Suprapubic skin (tissue), 4 donors: Measurements from ENCODE around the gene MBD3L2B. TPM values are rescaled to one million over a fixed set of nuclear protein-coding genes. Genes with fewer than 3 reads are reported as not detected.

Source experiments
- DNase-seq, 2 donors: peaks; one replicate each; pipeline ENCODE4 v3.0.0-alpha.2; 2019; ENCODE audit warnings: low spot score in 2 of 2
- H3K27ac ChIP-seq: fragments of 200-600 bp; sonication (generic); one replicate; pipeline ENCODE4 v1.5.1; 2019
- H3K27me3 ChIP-seq: fragments of 200-600 bp; sonication (generic); one replicate; pipeline ENCODE4 v1.5.1; 2019
- H3K36me3 ChIP-seq: fragments of 200-600 bp; sonication (generic); one replicate; pipeline ENCODE4 v1.5.1; 2019
- H3K4me1 ChIP-seq: fragments of 200-600 bp; sonication (generic); one replicate; pipeline ENCODE4 v1.5.1; 2019
- H3K4me3 ChIP-seq: fragments of 200-600 bp; sonication (generic); one replicate; pipeline ENCODE4 v1.5.1; 2019; ENCODE audit warnings: mild to moderate bottlenecking
- H3K9me3 ChIP-seq: fragments of 200-600 bp; sonication (generic); one replicate; pipeline ENCODE4 v1.5.1; 2019
- EP300 ChIP-seq: sonication (generic); formaldehyde crosslinking; IDR thresholded peaks from one replicate; pipeline ENCODE4 v1.6.1; 2017; ENCODE audit warnings: antibody characterized with exemption
- POLR2A ChIP-seq, 2 donors: fragments of 450-650 bp; IDR thresholded peaks; one replicate each; pipeline ENCODE4 v1.6.1; 2017; ENCODE audit warnings: antibody characterized with exemption in 2 of 2, mild to moderate bottlenecking in 2 of 2, moderate library complexity in 2 of 2
- POLR2AphosphoS5 ChIP-seq, 3 donors: sonication (generic); formaldehyde crosslinking; IDR thresholded peaks; one replicate each; pipeline ENCODE4 v1.6.1; 2017; ENCODE audit warnings: antibody characterized with exemption in 3 of 3
- WGBS: methylation state at CpG from one replicate; pipeline ENCODE4 v1.1.5; 2018; 5-methylcytosine and 5-hydroxymethylcytosine counted together
- total RNA-seq, 4 donors: library from RNA; depleted of rRNA; stranded (reverse); fragments of >200 nt; gene quantifications; one replicate each; pipeline ENCODE4 v1.1.0, GENCODE V29; 2016
- TF ChIP-seq, protein P1 (sequence below), 2 donors: fragments of 200-600 bp in 1 of 2; fragments of 450-650 bp in 1 of 2; sonication (generic) in 1 of 2; IDR thresholded peaks; one replicate each; pipeline ENCODE4 v1.5.1; 2016 to 2019; ENCODE audit warnings: antibody characterized with exemption in 2 of 2, mild to moderate bottlenecking in 1 of 2, moderate library complexity in 1 of 2

Gene MBD3L2B
- total RNA-seq, 4 donors from 2014 or later = not detected

DNA sequence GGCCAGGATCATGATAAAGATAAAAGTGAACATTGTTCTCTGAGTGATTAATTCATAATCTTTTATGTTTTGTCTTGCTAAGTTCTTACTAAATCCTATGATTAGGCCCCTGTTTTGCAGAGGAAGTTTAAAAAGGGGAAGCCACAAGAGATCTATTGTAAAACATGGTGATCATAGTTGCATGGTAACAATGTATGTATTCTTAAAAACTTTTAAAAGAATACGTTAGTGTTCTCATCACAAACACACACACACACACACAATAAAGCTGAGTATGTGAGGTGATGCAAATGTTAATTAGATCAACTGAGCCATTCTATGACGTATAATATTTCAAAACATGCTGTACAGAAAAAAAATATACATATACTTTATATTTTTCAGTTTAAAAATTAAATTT lies 51.2 kb downstream of the MBD3L2B start:
- H3K4me1 ChIP-seq = no peaks in the 10 kb centered on the region
- 59% methylated on average over 2 of the region's 2 CpGs for WGBS
- peaks cover 3% of the 10 kb centered on the region for H3K27me3 ChIP-seq
- no peaks in the 10 kb centered on the region for H3K36me3 ChIP-seq
- no peak overlapping the region for H3K27ac ChIP-seq
- TF ChIP-seq EP300 (no peak), POLR2A (IDR thresholded peaks at IDR 0.05) (no peak), POLR2AphosphoS5 (IDR thresholded peaks at IDR 0.05) (no peak)
- TF ChIP-seq, protein P1, sequence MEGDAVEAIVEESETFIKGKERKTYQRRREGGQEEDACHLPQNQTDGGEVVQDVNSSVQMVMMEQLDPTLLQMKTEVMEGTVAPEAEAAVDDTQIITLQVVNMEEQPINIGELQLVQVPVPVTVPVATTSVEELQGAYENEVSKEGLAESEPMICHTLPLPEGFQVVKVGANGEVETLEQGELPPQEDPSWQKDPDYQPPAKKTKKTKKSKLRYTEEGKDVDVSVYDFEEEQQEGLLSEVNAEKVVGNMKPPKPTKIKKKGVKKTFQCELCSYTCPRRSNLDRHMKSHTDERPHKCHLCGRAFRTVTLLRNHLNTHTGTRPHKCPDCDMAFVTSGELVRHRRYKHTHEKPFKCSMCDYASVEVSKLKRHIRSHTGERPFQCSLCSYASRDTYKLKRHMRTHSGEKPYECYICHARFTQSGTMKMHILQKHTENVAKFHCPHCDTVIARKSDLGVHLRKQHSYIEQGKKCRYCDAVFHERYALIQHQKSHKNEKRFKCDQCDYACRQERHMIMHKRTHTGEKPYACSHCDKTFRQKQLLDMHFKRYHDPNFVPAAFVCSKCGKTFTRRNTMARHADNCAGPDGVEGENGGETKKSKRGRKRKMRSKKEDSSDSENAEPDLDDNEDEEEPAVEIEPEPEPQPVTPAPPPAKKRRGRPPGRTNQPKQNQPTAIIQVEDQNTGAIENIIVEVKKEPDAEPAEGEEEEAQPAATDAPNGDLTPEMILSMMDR (IDR thresholded peaks at IDR 0.05) = no peak
- no peak for DNase-seq
- H3K9me3 ChIP-seq = no peaks in the 10 kb centered on the region
- H3K4me3 ChIP-seq = no peak overlapping the region

DNA sequence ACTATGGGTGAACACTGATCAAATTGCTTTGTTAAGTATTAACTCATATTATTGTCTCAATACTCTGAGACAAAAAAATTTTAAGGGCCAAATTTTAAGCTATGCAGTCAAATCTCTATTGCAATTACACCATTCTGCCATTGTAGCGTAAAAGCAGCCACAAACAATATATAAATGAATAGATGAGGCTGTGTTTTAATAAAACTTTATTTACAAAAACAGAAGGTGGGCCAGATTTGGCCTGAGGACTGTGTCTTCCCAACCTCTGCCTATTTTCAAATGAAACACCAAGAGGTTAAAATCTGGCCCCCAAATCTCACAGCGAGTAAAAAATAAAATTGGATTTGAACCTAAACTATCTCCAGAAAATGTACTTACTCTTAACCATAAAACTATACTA lies 51.7 kb downstream of the MBD3L2B start:
- no peak for DNase-seq
- Histone ChIP-seq H3K4me3 (no peak overlapping the region), H3K27me3 (peaks cover 3% of the 10 kb centered on the region), H3K4me1 (no peaks in the 10 kb centered on the region), H3K36me3 (no peaks in the 10 kb centered on the region), H3K27ac (no peak overlapping the region), H3K9me3 (no peaks in the 10 kb centered on the region)
- TF ChIP-seq, protein P1 (IDR thresholded peaks at IDR 0.05) = no peak
- TF ChIP-seq EP300 = no peak
- WGBS = 80% methylated on average over 2 of the region's 2 CpGs

Other genes with a start within 250 kb of the MBD3L2B start
- gene VAV1, start 248.7 kb downstream of the MBD3L2B start, total RNA-seq = 1 to 10 TPM; 1.1 to 3.1 (median 1.2) TPM
- gene ADGRE1, start 133.9 kb downstream of the MBD3L2B start, total RNA-seq = not detected
- gene MBD3L5, start 9.1 kb upstream of the MBD3L2B start, total RNA-seq = not detected
- gene MBD3L4, start 18.7 kb upstream of the MBD3L2B start, total RNA-seq = not detected
- gene MBD3L2, start 27.9 kb upstream of the MBD3L2B start, total RNA-seq = not detected
- gene MBD3L3, start 37.2 kb upstream of the MBD3L2B start, total RNA-seq = not detected
- gene ZNF557, start 48.3 kb upstream of the MBD3L2B start, total RNA-seq = 1 to 10 TPM; 6.7 to 9.9 (median 7.7) TPM